Spleen (tissue), 11 donors: ENCODE data around the gene ZNF544. TPM values are rescaled to one million over a fixed set of nuclear protein-coding genes. Genes with fewer than 3 reads are reported as not detected.

Experiments
- DNase-seq: peaks from one replicate; pipeline ENCODE4 v3.0.0-alpha.2; 2020
- H3K27ac ChIP-seq, 8 donors: fragments of 200-600 bp; sonication (generic) in 7 of 8; 1 replicate in 4 of 8; 2 replicates in 4 of 8; pipeline versions ENCODE4 v1.5.0 to v1.8.0; 2016 to 2021; ENCODE audit warnings: inconsistent platforms in 4 of 8, mild to moderate bottlenecking in 4 of 8, moderate library complexity in 1 of 8
- H3K27me3 ChIP-seq, 7 donors: fragments of 200-600 bp; sonication (generic) in 6 of 7; replicated peaks in 1 of 7; 1 replicate in 4 of 7; 2 replicates in 3 of 7; pipeline versions ENCODE4 v1.5.0 to v1.8.0; 2016 to 2021; ENCODE audit warnings: inconsistent platforms in 3 of 7, mild to moderate bottlenecking in 1 of 7
- H3K36me3 ChIP-seq, 6 donors: fragments of 200-600 bp; sonication (generic) in 5 of 6; 1 replicate in 4 of 6; 2 replicates in 2 of 6; pipeline versions ENCODE4 v1.5.0 to v1.8.0; 2016 to 2021; ENCODE audit warnings: inconsistent platforms in 2 of 6
- H3K4me1 ChIP-seq, 6 donors: fragments of 200-600 bp; sonication (generic) in 5 of 6; 1 replicate in 3 of 6; 2 replicates in 3 of 6; pipeline versions ENCODE4 v1.5.0 to v1.8.0; 2016 to 2021; ENCODE audit warnings: inconsistent platforms in 3 of 6
- H3K4me3 ChIP-seq, 8 donors: fragments of 200-600 bp; sonication (generic) in 7 of 8; 1 replicate in 4 of 8; 2 replicates in 4 of 8; pipeline versions ENCODE4 v1.5.0 to v1.8.0; 2016 to 2021; ENCODE audit warnings: inconsistent platforms in 4 of 8, mild to moderate bottlenecking in 4 of 8, moderate library complexity in 2 of 8
- H3K9me3 ChIP-seq, 8 donors: fragments of 200-600 bp; sonication (generic) in 7 of 8; 1 replicate in 4 of 8; 2 replicates in 4 of 8; pipeline versions ENCODE4 v1.5.0 to v1.8.0; 2016 to 2021; ENCODE audit warnings: inconsistent platforms in 4 of 8
- POLR2A ChIP-seq, 3 donors: fragments of 450-650 bp; IDR thresholded peaks; one replicate each; pipeline ENCODE4 v1.5.1; 2017; ENCODE audit warnings: antibody characterized with exemption in 3 of 3, mild to moderate bottlenecking in 1 of 3
- POLR2AphosphoS5 ChIP-seq, 3 donors: sonication (generic); formaldehyde crosslinking; IDR thresholded peaks; one replicate each; pipeline ENCODE4 v1.5.1; 2017; ENCODE audit warnings: antibody characterized with exemption in 3 of 3
- WGBS, 5 donors: extraction: QIAGEN DNeasy Blood & Tissue Kit in 3 of 5; methylation state at CpG; one replicate each; pipeline versions ENCODE4 v1.1.5 to v1.1.7; 2013 to 2018; 5-methylcytosine and 5-hydroxymethylcytosine counted together
- intact Hi-C: fragments of 100-400 bp; cut with DNase I; formaldehyde crosslinking; loops from one replicate; pipeline ENCODE4 v1.15.0; 2023; ENCODE audit warnings: low total_unique reads
- polyA plus RNA-seq, 3 donors: library from polyadenylated mRNA; stranded (reverse); fragments of 200-250 nt; gene quantifications; one replicate each; pipeline ENCODE4 v1.2.1, GENCODE V29; 2013
- total RNA-seq, 7 donors: library from RNA; depleted of rRNA in 3 of 7; stranded (reverse); fragments of >200 nt in 3 of 7; fragmentation: NEBNext Ultra II Directional in 4 of 7; extraction: Animal tissue kit (Norgen Biotek cat#: 25700) in 4 of 7; gene quantifications; one replicate each; pipeline versions ENCODE4 v1.1.0 to v1.2.1, GENCODE V29; 2016 to 2021
- TF ChIP-seq, protein P1 (sequence below), 11 experiments: fragments of 200-600 bp in 7 of 11; fragments of 450-650 bp in 4 of 11; sonication (generic) in 4 of 11; IDR thresholded peaks in 8 of 11; conservative IDR thresholded peaks in 3 of 11; 1 replicate in 7 of 11; 2 replicates in 4 of 11; pipeline versions ENCODE4 v1.4.0 to v1.8.0; 2016 to 2021; ENCODE audit warnings: antibody characterized with exemption in 11 of 11, inconsistent platforms in 4 of 11, mild to moderate bottlenecking in 1 of 11
- donor health status: healthy with polysubstance abuse.
- donor health status: DM: no; HTN: no; CAD: no; lungs with moderate emphysema.
- donor health status: DM: no; HTN: no; CAD: no.
- donor health status: Bipolar disorder and iron deficiency.
- donor health status: healthy.
- donor health status: DM: no; HTN: no; CAD: no.
- donor health status: DM: yes; HTN: yes; CAD: no.

Gene ZNF544
- total and polyA plus RNA-seq, 10 donors, result 12.5 to 58.5 (median 32.3) TPM

- H3K27ac ChIP-seq, result peak overlapping the region; percentile 82 to 93 (median 90)
- peaks cover 0 to 38% (median 16%) of the 10 kb centered on the region in 6 donors for H3K36me3 ChIP-seq
- H3K27me3 ChIP-seq, result no peaks in the 10 kb centered on the region
- H3K4me1 ChIP-seq, result peaks cover 8 to 46% (median 23%) of the 10 kb centered on the region in 6 donors
- WGBS, 5 donors, result 2 to 6% (median 5%) methylated on average over 40 to 60 of the region's 60 CpGs
- peak in 1 of 3 donors; percentile 37 for TF ChIP-seq POLR2A (IDR thresholded peaks at IDR 0.05)
- TF ChIP-seq POLR2AphosphoS5 (IDR thresholded peaks at IDR 0.05), result no peak
- TF ChIP-seq, protein P1, sequence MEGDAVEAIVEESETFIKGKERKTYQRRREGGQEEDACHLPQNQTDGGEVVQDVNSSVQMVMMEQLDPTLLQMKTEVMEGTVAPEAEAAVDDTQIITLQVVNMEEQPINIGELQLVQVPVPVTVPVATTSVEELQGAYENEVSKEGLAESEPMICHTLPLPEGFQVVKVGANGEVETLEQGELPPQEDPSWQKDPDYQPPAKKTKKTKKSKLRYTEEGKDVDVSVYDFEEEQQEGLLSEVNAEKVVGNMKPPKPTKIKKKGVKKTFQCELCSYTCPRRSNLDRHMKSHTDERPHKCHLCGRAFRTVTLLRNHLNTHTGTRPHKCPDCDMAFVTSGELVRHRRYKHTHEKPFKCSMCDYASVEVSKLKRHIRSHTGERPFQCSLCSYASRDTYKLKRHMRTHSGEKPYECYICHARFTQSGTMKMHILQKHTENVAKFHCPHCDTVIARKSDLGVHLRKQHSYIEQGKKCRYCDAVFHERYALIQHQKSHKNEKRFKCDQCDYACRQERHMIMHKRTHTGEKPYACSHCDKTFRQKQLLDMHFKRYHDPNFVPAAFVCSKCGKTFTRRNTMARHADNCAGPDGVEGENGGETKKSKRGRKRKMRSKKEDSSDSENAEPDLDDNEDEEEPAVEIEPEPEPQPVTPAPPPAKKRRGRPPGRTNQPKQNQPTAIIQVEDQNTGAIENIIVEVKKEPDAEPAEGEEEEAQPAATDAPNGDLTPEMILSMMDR (IDR thresholded peaks at IDR 0.05 in 8 of 11, conservative IDR thresholded peaks at IDR 0.05 in 3 of 11), result no peak
- DNase-seq, result no peak
- intact Hi-C loops, result no loop called here
- peaks cover 0 to 60% (median 33%) of the 10 kb centered on the region in 8 donors for H3K9me3 ChIP-seq
- H3K4me3 ChIP-seq, result peak overlapping the region; percentile 70 to 98 (median 87)
Measured at GRCh38 chr19:58279042-58279924, 50.6 kb downstream of the ZNF544 start.

DNA sequence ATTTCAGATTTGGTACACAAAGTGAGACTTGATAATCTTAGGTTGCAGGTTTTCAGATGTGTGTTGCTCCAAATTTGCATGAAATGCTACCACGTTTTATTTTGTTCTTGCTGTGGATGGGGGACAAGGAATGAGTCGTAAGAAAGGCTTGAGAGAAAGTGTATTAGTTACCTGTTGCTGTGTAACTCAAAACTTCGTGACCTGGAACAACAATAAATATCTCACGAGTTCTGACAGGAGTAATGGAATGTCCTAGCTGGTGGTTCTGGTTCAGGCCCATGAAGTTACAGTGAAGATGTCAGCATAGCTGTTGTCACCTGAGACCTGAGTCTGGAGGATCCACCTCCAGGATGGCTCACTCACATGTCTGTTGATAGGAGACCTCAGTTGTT is 51.2 kb downstream of the ZNF544 start:
- 74 to 85% (median 82%) methylated on average over 4 of the region's 4 CpGs for WGBS, 5 donors
- peaks cover 0 to 38% (median 14%) of the 10 kb centered on the region in 6 donors for H3K36me3 ChIP-seq
- no peaks in the 10 kb centered on the region for H3K27me3 ChIP-seq
- peak overlapping the region in 7 of 8 donors; percentile 81 to 98 (median 88) for H3K4me3 ChIP-seq
- peaks cover 0 to 60% (median 30%) of the 10 kb centered on the region in 8 donors for H3K9me3 ChIP-seq
- intact Hi-C loops, result no loop called here
- DNase-seq, result no peak
- peaks cover 8 to 46% (median 23%) of the 10 kb centered on the region in 6 donors for H3K4me1 ChIP-seq
- H3K27ac ChIP-seq, result peak overlapping the region in 2 of 8 donors; percentile 91 to 93
- TF ChIP-seq, protein P1 (IDR thresholded peaks at IDR 0.05 in 8 of 11, conservative IDR thresholded peaks at IDR 0.05 in 3 of 11), result no peak
- TF ChIP-seq POLR2A (IDR thresholded peaks at IDR 0.05), result no peak
- TF ChIP-seq POLR2AphosphoS5 (IDR thresholded peaks at IDR 0.05), result no peak

DNA sequence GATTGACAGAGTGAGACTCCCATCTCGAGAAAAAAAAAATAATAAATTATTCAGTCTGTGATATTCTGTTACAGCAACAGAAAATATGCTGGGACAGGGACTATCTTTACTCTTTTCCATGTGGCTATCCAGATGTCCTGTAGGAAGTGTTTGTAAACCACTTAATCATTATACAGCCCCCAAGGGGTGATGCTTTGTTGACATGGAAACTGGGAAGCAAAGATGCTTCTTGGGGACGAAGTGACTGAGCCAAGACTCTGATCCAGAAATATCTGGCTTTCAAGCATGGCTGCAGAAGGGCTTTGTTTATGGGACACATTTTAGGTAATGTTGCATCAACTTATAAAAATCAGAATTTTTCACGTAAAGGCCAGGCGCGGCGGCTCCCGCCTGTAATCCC is 55.5 kb downstream of the ZNF544 start:
- peaks cover 0 to 51% (median 7%) of the 10 kb centered on the region in 8 donors for H3K9me3 ChIP-seq
- DNase-seq, result no peak
- WGBS, 5 donors, result 92 to 99% (median 95%) methylated on average over 7 of the region's 7 CpGs
- no peak overlapping the region for H3K27ac ChIP-seq
- TF ChIP-seq POLR2AphosphoS5 (IDR thresholded peaks at IDR 0.05), result no peak
- no peak for TF ChIP-seq POLR2A (IDR thresholded peaks at IDR 0.05)
- TF ChIP-seq, protein P1 (IDR thresholded peaks at IDR 0.05 in 8 of 11, conservative IDR thresholded peaks at IDR 0.05 in 3 of 11), result no peak
- H3K36me3 ChIP-seq, result peaks cover 0 to 67% (median 42%) of the 10 kb centered on the region in 6 donors
- no peaks in the 10 kb centered on the region for H3K27me3 ChIP-seq
- intact Hi-C loops, result no loop called here
- H3K4me1 ChIP-seq, result peaks cover 4 to 28% (median 13%) of the 10 kb centered on the region in 6 donors
- no peak overlapping the region for H3K4me3 ChIP-seq

- DNase-seq, result no peak
- no peak overlapping the region for H3K27ac ChIP-seq
- H3K27me3 ChIP-seq, result no peaks in the 10 kb centered on the region
- no peak overlapping the region for H3K4me3 ChIP-seq
- intact Hi-C loops, result no loop called here
- 93 to 97% (median 95%) methylated on average over 7 of the region's 7 CpGs for WGBS, 5 donors
- TF ChIP-seq POLR2A (IDR thresholded peaks at IDR 0.05) (no peak), POLR2AphosphoS5 (IDR thresholded peaks at IDR 0.05) (no peak)
- TF ChIP-seq, protein P1 (IDR thresholded peaks at IDR 0.05 in 8 of 11, conservative IDR thresholded peaks at IDR 0.05 in 3 of 11), result no peak
- peaks cover 2 to 84% (median 64%) of the 10 kb centered on the region in 8 donors for H3K9me3 ChIP-seq
- peaks cover 16 to 100% (median 79%) of the 10 kb centered on the region in 6 donors for H3K36me3 ChIP-seq
- H3K4me1 ChIP-seq, result peaks cover 0 to 4% (median 0%) of the 10 kb centered on the region in 6 donors
Measured at GRCh38 chr19:58291943-58292342, 63.2 kb downstream of the ZNF544 start.
